ENCODE results near the gene ANKRD53. TPM values are rescaled to one million over a fixed set of nuclear protein-coding genes. Genes with fewer than 3 reads are reported as not detected.

Gene ANKRD53
- total and polyA plus RNA-seq, 4 donors, result 0.88 to 5.0 (median 2.6) TPM

DNA sequence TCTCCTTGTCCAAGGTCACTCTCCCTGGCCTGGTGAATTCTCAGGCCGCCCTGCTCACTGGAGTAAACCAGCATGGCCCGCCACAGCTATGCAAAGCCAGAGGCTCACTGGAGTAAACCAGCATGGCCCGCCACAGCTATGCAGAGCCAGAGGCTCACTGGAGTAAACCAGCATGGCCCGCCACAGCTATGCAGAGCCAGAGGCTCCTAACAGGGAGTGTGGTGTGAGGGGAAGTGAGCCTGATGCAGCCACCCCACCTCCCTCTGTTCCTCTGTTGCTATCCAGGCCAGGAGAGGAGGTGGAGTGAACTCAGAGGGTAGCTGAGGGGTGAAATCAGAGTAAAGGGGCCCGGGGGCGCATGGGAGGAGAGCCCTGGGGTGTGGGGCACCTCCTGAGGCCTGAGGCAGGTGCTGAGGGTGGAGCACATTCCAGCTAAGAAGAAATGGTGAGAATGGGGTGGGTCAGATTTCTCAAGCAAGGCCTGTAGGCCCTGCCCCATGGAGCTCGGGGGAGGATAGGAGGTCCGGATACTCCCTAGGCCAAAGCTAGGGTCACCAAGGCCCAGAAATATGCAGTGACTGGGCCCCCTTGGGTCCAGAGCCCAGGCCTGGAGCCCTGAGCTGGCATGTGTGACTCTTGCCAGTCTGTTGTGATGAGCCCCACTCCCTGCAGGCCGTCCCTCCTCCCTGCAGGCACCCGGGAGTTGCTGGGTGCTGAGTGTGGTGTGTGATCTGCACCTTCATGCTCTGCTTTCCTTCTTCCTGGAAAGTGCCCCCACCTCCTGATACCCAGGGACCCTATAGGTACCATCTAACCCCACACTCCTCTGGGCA lies 41.2 kb upstream of the ANKRD53 start:
- no peak overlapping the region for H3K4me3 ChIP-seq (ENCODE audit: low read length in 2 of 2)
- DNase-seq (no peak), ATAC-seq (ENCODE audit: low FRiP score) (no peak)
- 69 to 82% methylated on average over 10 of the region's 10 CpGs for WGBS, 2 donors
- intact Hi-C loops (cut with DNase I), result no loop called here
- no peaks in the 10 kb centered on the region for H3K36me3 ChIP-seq (ENCODE audit: control insufficient read depth in 1 of 2, insufficient read depth in 2 of 2, low read length in 1 of 2)
- no peaks in the 10 kb centered on the region for H3K4me1 ChIP-seq (ENCODE audit: control insufficient read depth in 1 of 2, insufficient read depth in 2 of 2, low read length in 2 of 2)
- no peaks in the 10 kb centered on the region for H3K9me3 ChIP-seq (ENCODE audit: control insufficient read depth, low read length)
- H3K27ac ChIP-seq (ENCODE audit: low read depth in 1 of 2, low read length in 2 of 2), result no peak overlapping the region
- no peaks in the 10 kb centered on the region for H3K27me3 ChIP-seq (ENCODE audit: control insufficient read depth in 1 of 2, insufficient read depth in 2 of 2, low read length in 1 of 2)

DNA sequence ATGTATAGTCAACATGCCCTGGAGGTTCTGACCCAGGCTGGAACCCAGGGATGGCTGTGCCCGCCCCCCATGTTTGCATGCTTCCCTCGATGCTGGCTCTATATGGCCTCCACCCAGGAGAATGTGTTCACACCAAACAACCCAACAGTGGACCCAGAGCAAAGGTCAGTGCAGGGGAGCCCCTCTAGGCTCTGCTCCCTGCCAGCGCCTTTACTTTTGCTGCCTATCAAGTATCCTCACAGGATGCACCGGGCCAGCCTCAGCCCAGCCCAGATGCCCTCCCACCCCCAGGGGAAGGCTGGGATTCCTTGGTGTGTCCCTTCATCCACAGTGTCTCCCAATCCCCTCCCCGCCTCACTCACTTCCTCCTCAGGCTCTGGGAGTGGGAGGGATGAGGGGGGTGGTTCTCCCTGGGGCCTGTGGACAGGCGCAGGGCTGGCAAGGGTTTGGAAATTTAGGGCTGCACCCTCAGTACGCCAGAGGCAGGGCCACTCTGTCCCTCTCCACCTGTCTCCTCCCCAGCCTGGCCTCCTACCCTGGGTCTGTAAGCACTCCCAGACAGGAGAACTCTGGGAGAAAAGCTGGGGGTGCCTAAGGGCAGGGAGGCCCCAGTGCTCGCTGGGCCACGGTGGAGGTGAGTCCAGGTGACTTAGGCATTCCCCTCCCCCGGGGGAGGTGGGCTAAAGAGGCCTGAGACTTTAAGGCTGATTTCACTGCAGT lies 40.4 kb upstream of the ANKRD53 start:
- H3K4me1 ChIP-seq (ENCODE audit: control insufficient read depth in 1 of 2, insufficient read depth in 2 of 2, low read length in 2 of 2), result no peaks in the 10 kb centered on the region
- no peak for ATAC-seq (ENCODE audit: low FRiP score)
- 76 to 85% methylated on average over 10 of the region's 10 CpGs for WGBS, 2 donors
- no peaks in the 10 kb centered on the region for H3K27me3 ChIP-seq (ENCODE audit: control insufficient read depth in 1 of 2, insufficient read depth in 2 of 2, low read length in 1 of 2)
- peak in 1 of 2 donors; percentile 51 for DNase-seq
- H3K36me3 ChIP-seq (ENCODE audit: control insufficient read depth in 1 of 2, insufficient read depth in 2 of 2, low read length in 1 of 2), result no peaks in the 10 kb centered on the region
- no peak overlapping the region for H3K4me3 ChIP-seq (ENCODE audit: low read length in 2 of 2)
- intact Hi-C loops (cut with DNase I), result no loop called here
- no peak overlapping the region for H3K27ac ChIP-seq (ENCODE audit: low read depth in 1 of 2, low read length in 2 of 2)
- no peaks in the 10 kb centered on the region for H3K9me3 ChIP-seq (ENCODE audit: control insufficient read depth, low read length)

DNA sequence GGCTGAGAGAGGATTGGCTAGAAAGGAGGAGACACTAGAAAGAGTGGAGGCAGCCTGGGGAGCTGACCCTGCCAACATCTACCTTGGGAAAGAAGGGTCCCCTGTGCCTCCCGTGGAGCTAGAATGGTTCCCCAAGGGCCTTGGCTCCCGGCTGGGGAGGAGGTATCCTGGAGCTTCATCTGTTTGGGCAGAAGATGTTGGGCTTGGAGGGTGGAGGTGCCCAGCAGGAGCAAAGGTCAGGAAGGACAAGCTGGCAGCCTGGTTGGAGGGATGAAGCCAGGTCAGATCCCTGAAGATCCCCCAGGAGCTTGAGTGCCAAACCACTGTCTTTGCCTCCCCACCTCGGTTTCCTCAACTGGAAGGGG lies 39.9 kb upstream of the ANKRD53 start:
- no peak for DNase-seq
- intact Hi-C loops (cut with DNase I), result no loop called here
- WGBS, 2 donors, result 33 to 40% methylated on average over 3 of the region's 3 CpGs
- Histone ChIP-seq H3K36me3 (ENCODE audit: control insufficient read depth in 1 of 2, insufficient read depth in 2 of 2, low read length in 1 of 2) (no peaks in the 10 kb centered on the region), H3K27ac (ENCODE audit: low read depth in 1 of 2, low read length in 2 of 2) (no peak overlapping the region), H3K4me1 (ENCODE audit: control insufficient read depth in 1 of 2, insufficient read depth in 2 of 2, low read length in 2 of 2) (no peaks in the 10 kb centered on the region), H3K4me3 (ENCODE audit: low read length in 2 of 2) (no peak overlapping the region), H3K9me3 (ENCODE audit: control insufficient read depth, low read length) (no peaks in the 10 kb centered on the region), H3K27me3 (ENCODE audit: control insufficient read depth in 1 of 2, insufficient read depth in 2 of 2, low read length in 1 of 2) (no peaks in the 10 kb centered on the region)
- no peak for ATAC-seq (ENCODE audit: low FRiP score)

DNA sequence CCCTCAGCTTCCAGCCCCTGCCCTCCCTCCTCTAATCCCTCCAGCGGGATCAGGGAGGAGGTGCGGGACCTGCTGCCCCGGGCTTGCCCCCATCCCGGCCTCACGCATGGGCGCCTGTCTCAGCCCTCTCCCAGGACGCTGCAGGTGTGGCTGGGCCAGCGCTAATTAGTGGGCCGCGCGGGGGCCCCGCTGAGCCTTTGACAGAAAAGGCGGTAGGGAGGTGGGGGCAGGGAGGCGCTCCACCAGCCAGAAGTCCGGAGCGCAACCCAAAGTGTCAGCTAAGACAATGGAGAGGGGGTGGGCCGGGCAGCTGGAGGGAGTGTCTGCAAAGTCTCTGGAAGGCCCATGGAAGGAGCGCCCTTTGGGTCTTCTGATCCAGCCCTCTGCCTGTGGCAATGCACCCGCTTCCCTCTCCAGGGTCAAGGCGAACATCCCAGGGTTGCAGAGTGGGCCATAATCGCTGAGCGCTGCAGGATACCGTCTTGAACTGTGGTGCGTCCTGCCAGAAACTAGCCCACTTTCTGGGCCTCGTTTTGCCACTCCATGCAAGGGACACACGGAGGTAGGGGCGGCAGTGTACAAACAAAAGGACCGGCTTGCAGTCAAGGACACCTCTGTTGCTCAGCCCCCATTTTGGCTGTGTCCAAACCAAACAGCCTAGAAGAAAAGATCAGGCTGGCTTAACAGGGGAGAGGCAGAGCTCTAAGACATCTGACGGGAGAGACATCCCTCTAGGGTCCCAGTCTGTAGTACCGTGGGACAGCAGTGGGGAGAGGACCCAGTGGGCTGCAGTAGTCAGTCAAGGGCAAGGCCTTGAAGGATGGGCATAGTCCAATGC lies 39.2 kb upstream of the ANKRD53 start:
- WGBS, 2 donors, result 42 to 44% methylated on average over 26 to 30 of the region's 30 CpGs
- Histone ChIP-seq H3K27me3 (ENCODE audit: control insufficient read depth in 1 of 2, insufficient read depth in 2 of 2, low read length in 1 of 2) (no peaks in the 10 kb centered on the region), H3K36me3 (ENCODE audit: control insufficient read depth in 1 of 2, insufficient read depth in 2 of 2, low read length in 1 of 2) (no peaks in the 10 kb centered on the region), H3K4me3 (ENCODE audit: low read length in 2 of 2) (no peak overlapping the region), H3K4me1 (ENCODE audit: control insufficient read depth in 1 of 2, insufficient read depth in 2 of 2, low read length in 2 of 2) (no peaks in the 10 kb centered on the region), H3K27ac (ENCODE audit: low read depth in 1 of 2, low read length in 2 of 2) (no peak overlapping the region), H3K9me3 (ENCODE audit: control insufficient read depth, low read length) (no peaks in the 10 kb centered on the region)
- DNase-seq (peak in 1 of 2 donors; percentile 53), ATAC-seq (ENCODE audit: low FRiP score) (no peak)
- intact Hi-C loops (cut with DNase I), result no loop called here

DNA sequence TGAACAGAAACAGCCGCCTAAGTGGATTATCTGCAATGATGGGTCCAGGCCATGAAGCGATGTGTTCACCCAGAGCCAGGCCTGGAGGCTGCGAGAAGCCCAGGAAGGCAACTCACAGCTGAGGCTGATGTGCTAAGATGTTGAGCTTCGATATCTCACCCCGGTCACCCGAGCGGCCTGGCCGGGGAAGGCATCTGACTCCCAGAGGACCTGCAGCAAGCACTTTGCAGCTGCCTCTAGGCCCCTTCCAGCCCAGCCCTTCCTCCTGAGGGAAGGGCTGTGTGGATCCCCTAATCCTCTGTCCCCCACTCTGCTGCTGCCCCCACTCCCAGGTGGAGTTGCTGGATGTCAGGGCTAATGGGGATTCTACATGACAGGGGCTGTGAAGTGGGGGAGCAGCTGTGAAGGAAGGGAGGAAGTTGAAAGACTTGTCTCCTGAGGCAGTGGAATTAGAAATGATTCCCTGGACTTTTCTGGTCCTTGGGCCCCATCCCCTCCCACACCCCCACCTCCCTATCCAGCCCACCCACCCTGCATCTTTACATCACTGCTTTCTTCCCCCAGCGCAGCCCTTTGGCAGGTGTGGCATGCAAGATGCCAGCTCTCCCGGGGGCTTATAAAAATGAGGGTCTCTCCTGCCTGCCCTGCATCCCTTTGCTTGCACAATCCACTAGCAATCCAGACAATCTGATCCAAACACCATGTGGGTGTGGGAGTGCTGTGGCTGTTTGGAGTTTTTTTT lies 38.4 kb upstream of the ANKRD53 start:
- no peak for ATAC-seq (ENCODE audit: low FRiP score)
- H3K4me3 ChIP-seq (ENCODE audit: low read length in 2 of 2), result no peak overlapping the region
- no peaks in the 10 kb centered on the region for H3K27me3 ChIP-seq (ENCODE audit: control insufficient read depth in 1 of 2, insufficient read depth in 2 of 2, low read length in 1 of 2)
- no peaks in the 10 kb centered on the region for H3K36me3 ChIP-seq (ENCODE audit: control insufficient read depth in 1 of 2, insufficient read depth in 2 of 2, low read length in 1 of 2)
- H3K9me3 ChIP-seq (ENCODE audit: control insufficient read depth, low read length), result no peaks in the 10 kb centered on the region
- 87 to 90% methylated on average over 9 to 10 of the region's 10 CpGs for WGBS, 2 donors
- H3K4me1 ChIP-seq (ENCODE audit: control insufficient read depth in 1 of 2, insufficient read depth in 2 of 2, low read length in 2 of 2), result no peaks in the 10 kb centered on the region
- intact Hi-C loops (cut with DNase I), result no loop called here
- no peak overlapping the region for H3K27ac ChIP-seq (ENCODE audit: low read depth in 1 of 2, low read length in 2 of 2)
- peak in 1 of 2 donors; percentile 47 for DNase-seq

DNA sequence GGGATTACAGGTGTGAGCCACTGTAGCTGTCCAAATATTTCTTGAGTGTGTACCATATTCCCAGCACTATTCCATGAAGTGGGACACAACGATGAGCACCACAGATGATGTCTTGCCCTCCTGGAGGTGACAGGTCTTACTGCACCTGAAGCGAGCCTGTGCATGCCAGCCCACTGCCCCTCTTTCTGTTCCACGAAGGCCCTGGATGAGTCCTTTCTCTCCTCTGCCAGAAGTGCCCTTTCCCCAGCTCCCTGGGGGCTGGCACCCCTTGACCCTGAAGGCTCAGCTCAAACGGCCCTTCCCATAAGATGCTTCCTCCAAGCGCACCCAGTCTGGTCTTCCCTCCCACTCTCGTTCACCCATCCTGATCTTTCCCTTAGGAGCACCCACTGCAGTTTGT lies 37.2 kb upstream of the ANKRD53 start:
- no peak for ATAC-seq (ENCODE audit: low FRiP score)
- intact Hi-C loops (cut with DNase I), result no loop called here
- H3K27me3 ChIP-seq (ENCODE audit: control insufficient read depth in 1 of 2, insufficient read depth in 2 of 2, low read length in 1 of 2), result no peaks in the 10 kb centered on the region
- no peaks in the 10 kb centered on the region for H3K36me3 ChIP-seq (ENCODE audit: control insufficient read depth in 1 of 2, insufficient read depth in 2 of 2, low read length in 1 of 2)
- peak in 1 of 2 donors; percentile 50 for DNase-seq
- H3K9me3 ChIP-seq (ENCODE audit: control insufficient read depth, low read length), result no peaks in the 10 kb centered on the region
- no peaks in the 10 kb centered on the region for H3K4me1 ChIP-seq (ENCODE audit: control insufficient read depth in 1 of 2, insufficient read depth in 2 of 2, low read length in 2 of 2)
- no peak overlapping the region for H3K4me3 ChIP-seq (ENCODE audit: low read length in 2 of 2)
- 83 to 93% methylated on average over 6 of the region's 6 CpGs for WGBS, 2 donors
- H3K27ac ChIP-seq (ENCODE audit: low read depth in 1 of 2, low read length in 2 of 2), result no peak overlapping the region

DNA sequence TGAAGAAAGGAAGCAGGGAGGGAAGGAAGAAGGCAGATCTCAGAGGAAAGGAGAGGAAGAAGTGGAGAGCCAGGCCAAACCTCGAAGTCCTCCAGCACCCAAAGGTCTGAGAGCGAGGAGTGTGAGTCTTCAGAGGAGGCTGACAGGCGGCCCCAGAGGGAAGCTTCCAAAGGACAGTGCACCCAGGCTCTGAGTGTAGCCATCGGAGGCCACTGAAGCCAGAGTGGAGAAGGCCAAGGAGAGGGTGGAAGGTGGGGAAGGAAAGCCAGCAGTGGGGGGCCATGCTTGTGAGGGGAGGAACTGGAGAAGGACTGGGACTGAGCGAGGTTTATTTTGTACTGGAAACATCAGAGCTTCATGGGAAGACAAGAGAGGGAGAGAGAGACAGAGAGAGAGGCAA lies 36.7 kb upstream of the ANKRD53 start:
- no peaks in the 10 kb centered on the region for H3K9me3 ChIP-seq (ENCODE audit: control insufficient read depth, low read length)
- H3K4me3 ChIP-seq (ENCODE audit: low read length in 2 of 2), result no peak overlapping the region
- no peaks in the 10 kb centered on the region for H3K36me3 ChIP-seq (ENCODE audit: control insufficient read depth in 1 of 2, insufficient read depth in 2 of 2, low read length in 1 of 2)
- H3K27ac ChIP-seq (ENCODE audit: low read depth in 1 of 2, low read length in 2 of 2), result no peak overlapping the region
- intact Hi-C loops (cut with DNase I), result no loop called here
- WGBS, 2 donors, result 83 to 89% methylated on average over 5 of the region's 5 CpGs
- DNase-seq (peak in 1 of 2 donors; percentile 43), ATAC-seq (ENCODE audit: low FRiP score) (no peak)
- no peaks in the 10 kb centered on the region for H3K27me3 ChIP-seq (ENCODE audit: control insufficient read depth in 1 of 2, insufficient read depth in 2 of 2, low read length in 1 of 2)
- no peaks in the 10 kb centered on the region for H3K4me1 ChIP-seq (ENCODE audit: control insufficient read depth in 1 of 2, insufficient read depth in 2 of 2, low read length in 2 of 2)

Measured in aorta (tissue), 5 donors.